ENCODE data around the gene SHROOM3.

SHROOM3 gene

DNA sequence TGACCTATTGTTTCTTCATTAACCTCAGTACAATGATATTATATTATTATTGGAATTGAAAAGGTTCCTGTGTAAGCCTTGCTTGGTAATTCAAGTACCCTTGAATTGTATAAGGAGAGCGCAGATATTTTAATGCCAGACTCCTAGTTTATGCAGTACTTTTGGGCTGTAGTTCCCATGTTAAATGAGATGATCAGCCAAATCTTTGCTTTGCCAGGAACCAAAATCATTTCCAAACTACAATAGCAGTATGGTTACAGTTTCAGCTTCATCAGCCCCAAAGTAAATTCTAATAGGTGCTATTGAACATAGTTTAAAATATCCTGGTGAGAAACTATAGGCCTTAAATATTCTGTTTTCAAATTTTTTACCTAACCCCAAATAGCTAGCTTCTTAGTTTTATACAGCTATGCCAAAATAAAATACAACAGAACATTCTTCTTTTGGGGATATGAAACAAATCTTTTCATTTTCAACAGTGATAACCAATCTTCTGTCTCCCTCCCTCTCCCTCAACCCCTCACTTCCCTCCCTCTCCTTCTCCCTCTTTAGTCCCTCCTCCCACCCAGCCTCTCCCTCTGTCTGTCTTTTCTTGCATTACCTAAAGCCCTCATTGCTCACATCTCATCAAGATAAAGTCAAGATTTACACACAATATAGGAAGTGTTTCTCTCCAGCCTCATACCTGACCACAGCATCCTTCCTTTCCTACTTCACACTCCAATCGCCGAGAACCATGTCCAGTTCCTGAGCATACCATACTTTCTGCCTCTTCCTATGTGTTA lies 190.1 kb downstream of the SHROOM3 start:
- no peak for DNase-seq (ENCODE audit: low spot score)

DNA sequence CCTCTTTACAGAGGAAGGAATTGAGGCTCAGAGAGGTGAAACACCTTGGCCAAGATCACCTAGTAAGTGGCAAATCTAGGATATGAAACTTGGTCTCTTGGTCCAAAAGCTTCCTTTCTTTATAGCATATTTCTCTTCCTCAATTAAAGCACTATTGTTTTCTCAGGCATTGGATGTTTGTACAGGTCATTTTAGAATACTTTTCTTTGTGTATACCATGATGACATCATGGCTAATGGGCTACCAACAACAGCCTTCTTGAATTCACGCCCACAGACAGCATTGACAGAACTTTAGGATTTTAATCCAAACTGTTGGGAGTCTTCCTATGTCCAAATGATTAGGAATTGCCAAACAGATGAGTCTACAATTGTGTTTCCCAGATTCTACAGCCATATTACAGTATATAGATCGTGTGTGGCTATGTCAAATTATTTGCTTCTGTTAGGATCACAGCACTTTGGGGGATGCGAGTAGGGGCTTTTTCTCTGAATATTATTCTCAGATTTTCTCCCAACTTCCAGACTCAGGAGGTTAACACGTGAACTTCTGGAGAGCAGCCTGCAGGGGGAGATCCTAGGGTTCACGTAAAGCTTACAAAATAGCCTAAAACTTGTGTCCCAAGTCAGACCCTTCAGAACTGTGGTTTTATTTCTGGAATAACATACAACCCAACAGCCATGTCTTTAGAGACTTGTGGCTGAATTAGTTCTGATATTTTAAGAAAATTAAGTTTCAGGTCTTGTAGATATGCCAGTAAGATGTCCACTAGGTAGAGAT lies 191.8 kb downstream of the SHROOM3 start:
- DNase-seq (ENCODE audit: low spot score): no peak

DNA sequence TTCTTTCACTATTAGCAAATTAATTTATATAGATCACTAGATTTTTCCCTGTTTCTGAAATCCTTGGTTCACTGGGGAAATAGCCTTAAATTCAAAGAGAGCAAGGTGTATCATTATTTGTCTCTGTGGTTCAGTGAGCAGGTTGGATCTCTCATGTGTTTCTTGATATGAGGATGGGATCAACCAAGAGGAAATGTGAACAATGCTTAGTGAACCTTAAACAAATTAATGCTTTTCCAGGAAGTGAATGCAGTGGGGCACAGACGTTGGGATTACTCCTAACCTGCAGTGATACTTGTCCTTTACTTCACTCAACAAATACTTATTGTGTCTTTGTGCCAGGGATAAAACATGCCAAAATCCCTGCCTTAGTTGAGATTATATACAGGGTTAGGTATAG lies 193.2 kb downstream of the SHROOM3 start:
- DNase-seq (ENCODE audit: low spot score): no peak

DNA sequence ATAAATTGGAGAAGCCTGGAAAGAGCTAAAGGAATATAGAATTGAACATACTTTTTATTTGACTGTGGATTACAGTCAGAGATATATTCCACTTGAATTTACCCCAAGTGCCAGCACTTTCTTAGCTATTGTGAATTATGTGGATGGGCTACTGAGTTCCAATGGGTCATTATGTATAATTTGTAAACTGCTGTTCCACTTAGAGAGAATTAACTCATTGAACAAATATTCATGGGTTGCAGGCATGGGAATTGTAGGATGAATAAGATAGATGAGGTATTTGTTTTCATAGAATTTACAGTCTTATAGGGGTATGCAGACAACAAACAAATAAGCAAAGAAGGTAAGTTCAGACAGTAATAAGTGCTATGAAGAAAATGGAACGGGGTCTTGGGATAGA lies 195.7 kb downstream of the SHROOM3 start:
- DNase-seq (ENCODE audit: low spot score): no peak

- no peak for DNase-seq (ENCODE audit: low spot score)
Observed at GRCh38 chr4:76634220-76634619, 199.2 kb downstream of the SHROOM3 start.

GRCh38 chr4:76637712-76638361 lies 202.8 kb downstream of the SHROOM3 start:
- DNase-seq (ENCODE audit: low spot score): no peak

- no peak for DNase-seq (ENCODE audit: low spot score)
Observed at GRCh38 chr4:76639288-76639687, 204.3 kb downstream of the SHROOM3 start.

DNA sequence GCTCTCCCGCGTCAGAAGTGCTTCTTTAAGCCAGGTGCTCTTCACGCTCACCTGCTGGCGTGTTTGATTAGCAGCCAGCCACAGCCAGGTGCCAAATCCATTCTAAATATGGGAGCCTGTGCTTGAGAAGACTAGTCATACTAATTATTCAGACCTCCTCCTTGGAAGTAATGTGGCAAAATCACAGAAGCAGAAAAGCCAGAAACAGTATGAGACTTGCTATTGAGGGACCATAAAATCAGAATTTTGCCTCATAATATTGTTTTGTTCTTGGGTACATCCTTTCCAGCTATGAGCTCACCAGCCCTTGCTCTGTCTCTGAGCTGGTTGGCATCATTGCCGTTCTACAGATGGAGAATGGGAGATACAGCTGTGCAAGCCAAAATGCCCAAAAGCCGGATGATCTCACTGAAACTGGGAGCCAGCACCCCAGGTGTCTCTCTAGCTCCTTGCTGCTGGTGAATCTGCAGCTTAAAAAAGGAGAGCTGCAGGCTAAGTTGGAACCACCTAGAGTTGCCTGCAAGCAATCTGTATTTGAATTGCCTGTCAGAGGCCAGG lies 205.4 kb downstream of the SHROOM3 start:
- no peak for DNase-seq (ENCODE audit: low spot score)

- no peak for DNase-seq (ENCODE audit: low spot score)
Observed at GRCh38 chr4:76641351-76641750, 206.3 kb downstream of the SHROOM3 start.

GRCh38 chr4:76641758-76642157 lies 206.7 kb downstream of the SHROOM3 start:
- no peak for DNase-seq (ENCODE audit: low spot score)

DNA sequence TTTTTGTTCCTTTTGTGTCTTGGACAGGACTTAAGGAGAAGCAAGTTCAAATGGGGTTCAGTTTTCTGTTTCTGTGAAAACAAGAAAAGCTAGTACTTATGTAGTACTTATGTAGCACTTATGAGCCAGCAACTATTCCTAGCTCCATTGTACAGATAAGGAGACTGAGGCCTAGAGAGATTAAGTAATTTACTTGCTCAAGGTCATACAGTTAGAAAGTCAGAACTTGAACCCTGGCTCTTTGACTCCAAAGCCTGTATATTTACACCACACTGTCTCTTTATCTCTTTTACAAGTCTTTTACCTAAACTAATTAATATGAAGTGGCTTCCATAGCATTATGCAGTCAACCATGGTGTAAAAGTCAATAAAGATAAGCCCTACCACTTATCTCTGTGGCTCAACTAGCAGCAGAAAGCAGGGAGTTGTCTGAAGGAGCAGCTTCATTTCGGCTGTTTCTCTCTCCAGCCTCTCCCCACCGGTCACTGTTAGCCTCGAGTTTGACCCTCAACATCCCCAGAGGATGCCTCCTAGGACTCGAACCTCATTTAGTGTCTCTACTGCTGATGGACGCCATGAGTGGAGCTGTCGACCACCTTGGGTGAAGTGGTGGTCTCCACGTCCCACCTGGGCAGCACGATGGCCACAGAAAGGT lies 209.9 kb downstream of the SHROOM3 start:
- no peak for DNase-seq (ENCODE audit: low spot score)

DNA sequence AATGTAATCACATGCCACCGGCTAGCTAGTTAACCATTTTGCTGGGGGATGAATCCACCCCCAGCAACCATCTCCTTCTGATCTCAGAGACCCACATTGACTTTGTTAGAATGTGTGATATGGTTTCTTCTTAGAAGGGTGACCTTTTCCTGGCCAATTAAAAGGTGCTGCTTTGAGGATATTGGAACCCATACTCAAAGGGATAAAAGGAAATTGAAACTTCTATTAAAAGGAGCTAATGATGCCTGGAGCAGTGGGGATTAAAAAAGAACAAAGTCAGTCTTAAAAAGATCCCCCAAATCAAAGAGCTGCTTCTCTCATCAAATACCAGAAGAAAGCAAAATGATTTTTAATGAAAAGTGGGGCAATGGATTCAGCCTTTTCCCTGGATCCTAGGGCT lies 214.1 kb downstream of the SHROOM3 start:
- no peak for DNase-seq (ENCODE audit: low spot score)

- DNase-seq (ENCODE audit: low spot score): no peak
Observed at GRCh38 chr4:76651616-76652015, 216.6 kb downstream of the SHROOM3 start.

- DNase-seq (ENCODE audit: low spot score): no peak
Observed at GRCh38 chr4:76652389-76652788, 217.4 kb downstream of the SHROOM3 start.

DNA sequence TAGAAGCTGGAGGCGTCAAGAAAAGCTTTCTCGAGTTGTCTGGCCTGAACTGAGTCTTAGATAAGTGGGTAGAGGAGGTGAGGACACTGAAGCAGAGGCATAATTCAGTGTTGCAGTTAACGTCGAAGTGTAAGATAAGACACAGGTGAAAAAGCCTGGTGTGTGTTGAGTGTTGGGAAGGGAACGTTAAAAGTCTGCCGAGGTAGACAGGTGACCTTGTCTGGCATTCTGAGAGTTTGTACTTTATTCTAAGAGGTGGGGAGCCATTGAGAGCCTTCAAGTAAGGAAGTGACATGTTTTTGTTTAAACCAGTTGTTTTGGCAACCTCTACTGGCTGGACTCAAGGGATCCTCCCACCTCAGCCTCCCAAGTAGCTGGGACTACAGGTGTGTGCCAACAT lies 219.1 kb downstream of the SHROOM3 start:
- DNase-seq (ENCODE audit: low spot score): no peak

GRCh38 chr4:76654791-76655190 lies 219.8 kb downstream of the SHROOM3 start:
- no peak for DNase-seq (ENCODE audit: low spot score)

GRCh38 chr4:76655566-76656479 lies 220.8 kb downstream of the SHROOM3 start:
- no peak for DNase-seq (ENCODE audit: low spot score)

GRCh38 chr4:76657443-76657842 lies 222.4 kb downstream of the SHROOM3 start:
- DNase-seq (ENCODE audit: low spot score): no peak

DNA sequence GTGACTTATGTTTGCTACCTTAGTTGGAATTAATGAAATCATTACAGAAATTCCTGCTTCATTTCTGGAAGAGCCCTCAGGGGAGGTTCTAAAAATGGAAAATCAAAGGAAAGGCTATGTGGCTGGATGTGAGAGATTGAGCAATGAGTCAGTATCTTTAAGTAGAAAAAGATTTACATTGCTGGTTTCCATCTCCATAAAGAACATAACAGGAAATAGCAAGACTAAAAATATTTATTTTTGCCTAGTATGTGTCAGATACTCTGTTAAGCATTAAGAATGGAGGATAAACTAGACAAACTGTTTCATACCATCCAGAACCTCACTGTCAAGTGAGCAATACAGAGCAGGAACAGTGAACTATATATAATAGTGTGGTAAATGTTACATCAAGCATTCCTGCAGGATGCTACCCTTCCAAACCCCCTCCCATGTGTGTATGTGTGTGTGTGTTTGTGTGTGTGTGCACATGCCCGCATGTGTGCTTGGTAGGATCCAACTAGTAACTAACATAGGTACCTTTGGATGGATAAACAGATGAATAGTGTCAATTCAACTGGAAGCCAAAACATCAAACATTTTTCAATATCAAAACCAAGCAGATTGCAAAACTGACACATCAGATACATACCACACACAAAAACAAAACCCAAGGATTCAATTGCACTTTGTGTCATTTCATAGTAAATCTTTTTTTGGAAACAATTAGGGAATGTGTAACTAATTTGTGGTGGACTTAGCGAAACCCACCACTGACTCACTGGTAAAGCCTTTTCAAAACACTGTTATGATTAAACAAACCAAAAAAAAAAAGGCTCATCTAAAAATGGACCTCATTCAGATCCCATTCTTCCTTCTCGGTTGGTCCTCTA lies 223.4 kb downstream of the SHROOM3 start:
- no peak for DNase-seq (ENCODE audit: low spot score)

- DNase-seq (ENCODE audit: low spot score): no peak
Observed at GRCh38 chr4:76659103-76659490, 224.1 kb downstream of the SHROOM3 start.

Data from putamen (tissue), 1 donor.